Measurements from ENCODE around the gene WNT9B. TPM values are rescaled to one million over a fixed set of nuclear protein-coding genes. Genes with fewer than 3 reads are reported as not detected.
A peak's percentile ranks its signal among the peaks of the same experiment; 100 is the strongest.

Gene WNT9B
- total and polyA plus RNA-seq, 2 of the 13 experiments (the other 11 are each of a cell fraction or from before 2014, with no cell fraction given), result not detected

- no peak for TF ChIP-seq ETS1 (CRISPR knock-in tag; IDR thresholded peaks at IDR 0.05)
- TF ChIP-seq, protein P1, sequence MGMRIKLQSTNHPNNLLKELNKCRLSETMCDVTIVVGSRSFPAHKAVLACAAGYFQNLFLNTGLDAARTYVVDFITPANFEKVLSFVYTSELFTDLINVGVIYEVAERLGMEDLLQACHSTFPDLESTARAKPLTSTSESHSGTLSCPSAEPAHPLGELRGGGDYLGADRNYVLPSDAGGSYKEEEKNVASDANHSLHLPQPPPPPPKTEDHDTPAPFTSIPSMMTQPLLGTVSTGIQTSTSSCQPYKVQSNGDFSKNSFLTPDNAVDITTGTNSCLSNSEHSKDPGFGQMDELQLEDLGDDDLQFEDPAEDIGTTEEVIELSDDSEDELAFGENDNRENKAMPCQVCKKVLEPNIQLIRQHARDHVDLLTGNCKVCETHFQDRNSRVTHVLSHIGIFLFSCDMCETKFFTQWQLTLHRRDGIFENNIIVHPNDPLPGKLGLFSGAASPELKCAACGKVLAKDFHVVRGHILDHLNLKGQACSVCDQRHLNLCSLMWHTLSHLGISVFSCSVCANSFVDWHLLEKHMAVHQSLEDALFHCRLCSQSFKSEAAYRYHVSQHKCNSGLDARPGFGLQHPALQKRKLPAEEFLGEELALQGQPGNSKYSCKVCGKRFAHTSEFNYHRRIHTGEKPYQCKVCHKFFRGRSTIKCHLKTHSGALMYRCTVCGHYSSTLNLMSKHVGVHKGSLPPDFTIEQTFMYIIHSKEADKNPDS (CRISPR knock-in tag; IDR thresholded peaks at IDR 0.05), result no peak
- TF ChIP-seq RBM39 (IDR thresholded peaks at IDR 0.05; ENCODE audit: low read depth, low read length, poor library complexity, severe bottlenecking), result peak; percentile 25
- no peak for TF ChIP-seq CBX5 (CRISPR knock-in tag; IDR thresholded peaks at IDR 0.05; ENCODE audit: borderline replicate concordance)
- no peak for TF ChIP-seq FOXA1 (IDR thresholded peaks at IDR 0.05)
- TF ChIP-seq FOXA1 (CRISPR knock-in tag; IDR thresholded peaks at IDR 0.05), result peak; percentile 20; the same call in 1 of the 2 replicates
- no peak for TF ChIP-seq NFATC3 (CRISPR knock-in tag; IDR thresholded peaks at IDR 0.05)
- no peak for TF ChIP-seq NR2F6 (IDR thresholded peaks at IDR 0.05)
- no peak for TF ChIP-seq NR2F6 (CRISPR knock-in tag; IDR thresholded peaks at IDR 0.05)
- TF ChIP-seq NAIF1 (CRISPR knock-in tag; IDR thresholded peaks at IDR 0.05; ENCODE audit: borderline replicate concordance), result no peak
- no peak for TF ChIP-seq TFE3 (CRISPR knock-in tag; IDR thresholded peaks at IDR 0.05)
- TF ChIP-seq HES4 (CRISPR knock-in tag; IDR thresholded peaks at IDR 0.05; ENCODE audit: borderline replicate concordance), result no peak
- no peak for TF ChIP-seq ZNF17 (CRISPR knock-in tag; IDR thresholded peaks at IDR 0.05)
- no peak for TF ChIP-seq SOX5 (CRISPR knock-in tag; IDR thresholded peaks at IDR 0.05; ENCODE audit: borderline replicate concordance)
- TF ChIP-seq ZNF251 (CRISPR knock-in tag; IDR thresholded peaks at IDR 0.05), result no peak
- no peak for TF ChIP-seq CSRNP2 (CRISPR knock-in tag; conservative IDR thresholded peaks at IDR 0.05; ENCODE audit: low read depth)
- no peak for TF ChIP-seq MXI1 (IDR thresholded peaks at IDR 0.05; ENCODE audit: borderline replicate concordance, low read depth, low read length)
Measured at GRCh38 chr17:46821482-46822387, 29.6 kb upstream of the WNT9B start (continued).
